CD4-positive, alpha-beta T cell treated with Interleukin-4 for 1 hour (primary cell): ENCODE measurements around the gene CPSF4.

Experiments
- DNase-seq, 2 donors: peaks; one replicate each; pipeline ENCODE4 v3.0.0-alpha.2; 2020 to 2022

The CPSF4 gene

GRCh38 chr7:99497766-99498545 is 59.2 kb downstream of the CPSF4 start:
- DNase-seq = peak in 1 of 2 donors; percentile 32

GRCh38 chr7:99498546-99498944 is 59.8 kb downstream of the CPSF4 start:
- DNase-seq = no peak

GRCh38 chr7:99499371-99499720 is 60.6 kb downstream of the CPSF4 start:
- peak; percentile 27 to 61 for DNase-seq

- DNase-seq = peak; percentile 91
Measured at GRCh38 chr7:99499721-99500636, 61.2 kb downstream of the CPSF4 start, which contains the start of gene ZNF394. ZNF394 (minus strand) TSS chr7:99500281; CDS start chr7:99500093, 188 bp downstream.

- no peak for DNase-seq
Measured at GRCh38 chr7:99500637-99501009, 61.9 kb downstream of the CPSF4 start.

GRCh38 chr7:99501236-99501635 is 62.5 kb downstream of the CPSF4 start:
- peak in 1 of 2 donors; percentile 15 for DNase-seq

GRCh38 chr7:99504281-99504602 is 65.5 kb downstream of the CPSF4 start:
- DNase-seq = no peak

- peak; percentile 96 to 97 for DNase-seq
Measured at GRCh38 chr7:99504603-99505323, 66.0 kb downstream of the CPSF4 start, which contains the start of gene ZKSCAN5. ZKSCAN5 (plus strand) TSS chr7:99504662; CDS start chr7:99506045, 1,383 bp downstream.

GRCh38 chr7:99505324-99505662 is 66.5 kb downstream of the CPSF4 start:
- DNase-seq = no peak
